GM10847 (cell line): ENCODE measurements around the gene ISG15.

Experiments
- POLR2A ChIP-seq: IDR thresholded peaks from 2 replicates; pipeline ENCODE4 v1.6.1; 2011; ENCODE audit not compliant: insufficient read length; ENCODE audit errors: extremely low read depth

The ISG15 gene

GRCh38 chr1:1054099-1054700 lies 40.9 kb downstream of the ISG15 start:
- no peak for TF ChIP-seq POLR2A

DNA sequence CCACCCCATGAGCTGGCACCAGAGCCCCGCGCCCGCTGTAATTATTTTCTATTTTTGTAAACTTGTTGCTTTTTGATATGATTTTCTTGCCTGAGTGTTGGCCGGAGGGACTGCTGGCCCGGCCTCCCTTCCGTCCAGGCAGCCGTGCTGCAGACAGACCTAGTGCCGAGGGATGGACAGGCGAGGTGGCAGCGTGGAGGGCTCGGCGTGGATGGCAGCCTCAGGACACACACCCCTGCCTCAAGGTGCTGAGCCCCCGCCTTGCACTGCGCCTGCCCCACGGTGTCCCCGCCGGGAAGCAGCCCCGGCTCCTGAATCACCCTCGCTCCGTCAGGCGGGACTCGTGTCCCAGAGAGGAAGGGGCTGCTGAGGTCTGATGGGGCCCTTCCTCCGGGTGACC lies 41.7 kb downstream of the ISG15 start:
- TF ChIP-seq POLR2A: no peak

- no peak for TF ChIP-seq POLR2A
Observed at GRCh38 chr1:1055841-1056736, 42.8 kb downstream of the ISG15 start.

GRCh38 chr1:1058088-1058905 lies 45.0 kb downstream of the ISG15 start:
- TF ChIP-seq POLR2A: no peak

- no peak for TF ChIP-seq POLR2A
Observed at GRCh38 chr1:1058921-1059493, 45.7 kb downstream of the ISG15 start.

- TF ChIP-seq POLR2A: peak; percentile 44
Observed at GRCh38 chr1:1059494-1060280, 46.4 kb downstream of the ISG15 start.

DNA sequence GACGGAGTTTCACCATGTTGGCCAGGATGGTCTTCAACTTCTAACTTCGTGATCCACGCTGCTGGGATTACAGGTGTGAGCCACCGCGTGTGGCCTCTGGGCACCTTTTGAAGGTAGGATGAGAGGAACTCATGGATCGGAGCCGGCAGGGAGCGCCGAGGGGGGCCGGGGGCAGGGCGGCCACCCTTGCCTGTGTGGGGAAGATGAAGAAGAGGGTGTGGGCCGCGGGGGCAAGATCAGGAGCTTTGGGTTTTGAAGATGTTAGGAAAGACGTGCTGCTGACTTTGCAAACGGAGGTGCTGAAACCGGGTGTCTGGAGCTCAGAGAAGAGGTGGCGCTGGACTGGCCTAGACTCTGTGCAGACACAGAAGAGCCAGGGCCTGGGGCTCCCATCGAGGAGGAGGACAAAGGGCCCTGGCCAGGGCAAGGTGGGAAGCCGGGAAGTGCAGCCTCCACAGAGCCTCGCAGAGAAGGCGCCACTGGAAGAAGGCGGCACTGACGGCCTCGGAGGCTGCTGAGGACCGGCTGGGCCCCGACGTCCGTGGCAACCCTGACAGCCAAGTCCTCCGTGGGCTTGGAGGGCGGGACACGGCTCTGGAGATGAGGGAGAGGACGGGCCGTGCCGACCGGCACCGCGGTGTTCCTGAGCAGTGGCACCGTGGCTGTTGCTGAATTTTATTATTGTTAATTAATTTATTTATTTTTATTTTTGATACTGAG lies 47.1 kb downstream of the ISG15 start:
- no peak for TF ChIP-seq POLR2A

DNA sequence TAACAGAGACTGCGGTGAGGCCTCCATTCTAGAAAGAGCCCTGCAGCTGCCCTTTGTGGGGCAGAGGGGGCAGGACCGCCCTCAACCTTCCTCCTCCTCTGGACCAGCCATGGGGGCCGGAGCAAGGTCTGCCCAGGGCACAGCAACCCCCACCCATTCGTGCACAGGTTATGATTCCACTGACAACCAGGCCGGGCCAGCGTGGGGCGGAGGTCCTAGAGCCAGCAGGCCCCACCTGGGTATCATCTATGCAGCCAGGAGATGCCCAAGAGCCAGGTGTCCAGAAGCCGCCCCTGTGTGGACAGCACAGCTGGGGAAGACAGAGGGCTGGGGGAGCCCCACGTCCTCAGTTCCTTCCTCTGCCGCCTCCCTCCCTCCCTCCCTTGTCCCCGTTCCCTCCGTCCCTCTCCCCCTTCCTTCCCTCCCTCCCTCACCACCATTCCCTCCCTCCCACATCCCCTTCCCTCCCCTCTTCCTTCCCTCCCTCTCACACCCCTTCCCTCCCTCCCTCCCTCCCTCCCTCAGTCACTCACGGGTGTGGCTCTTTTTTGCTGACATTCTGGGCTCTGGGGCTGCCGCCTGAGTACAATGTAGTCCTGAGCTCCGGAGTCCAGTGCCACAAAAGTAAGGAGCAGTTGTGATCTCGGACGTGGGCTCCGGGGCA lies 48.5 kb downstream of the ISG15 start:
- TF ChIP-seq POLR2A: no peak

- TF ChIP-seq POLR2A: no peak
Observed at GRCh38 chr1:1062348-1063163, 49.3 kb downstream of the ISG15 start.

GRCh38 chr1:1063261-1063944 lies 50.1 kb downstream of the ISG15 start:
- TF ChIP-seq POLR2A: no peak
